HFFc6 (cell line): ENCODE results near the gene MYEOV. TPM values are rescaled to one million over a fixed set of nuclear protein-coding genes. Genes with fewer than 3 reads are reported as not detected.

Experiments used
- DNase-seq: peaks from one replicate; pipeline ENCODE4 v3.0.0-alpha.2; 2018
- H3K27ac Mint-ChIP-seq: 2 replicates; pipeline ENCODE4 v1.8.0; 2020; ENCODE audit warnings: mild to moderate bottlenecking, mixed read lengths
- H3K27me3 Mint-ChIP-seq: 2 replicates; pipeline ENCODE4 v1.8.0; 2021; ENCODE audit warnings: mild to moderate bottlenecking, moderate library complexity, mixed read lengths; ENCODE audit not compliant: insufficient read depth
- H3K36me3 Mint-ChIP-seq: 2 replicates; pipeline ENCODE4 v1.8.0; 2021; ENCODE audit warnings: low read depth, mixed read lengths
- H3K4me1 Mint-ChIP-seq: 2 replicates; pipeline ENCODE4 v1.8.0; 2020; ENCODE audit warnings: low read depth, mixed read lengths
- H3K4me3 Mint-ChIP-seq: 2 replicates; pipeline ENCODE4 v1.8.0; 2020; ENCODE audit warnings: mild to moderate bottlenecking, moderate library complexity, mixed read lengths
- H3K9me3 Mint-ChIP-seq: 2 replicates; pipeline ENCODE4 v1.8.0; 2020; ENCODE audit warnings: mild to moderate bottlenecking, mixed read lengths
- total RNA-seq, 6 experiments: library from RNA; stranded (reverse); fragmentation: NEBNext Ultra II Directional; extraction: Animal tissue kit (Norgen Biotek cat#: 25700); gene quantifications; 2 replicates in 1 of 6; 3 replicates in 5 of 6; pipeline ENCODE4 v1.2.3, GENCODE V29; 2021
- TF ChIP-seq, protein P1 (sequence below): fragments of 200-600 bp; sonication (generic); IDR thresholded peaks from 2 replicates; pipeline ENCODE4 v1.5.0; 2021; ENCODE audit warnings: antibody characterized with exemption, mild to moderate bottlenecking

The MYEOV gene
- total RNA-seq, 6 experiments from 2014 or later: 55.5 to 93.3 (median 79.9) TPM

DNA sequence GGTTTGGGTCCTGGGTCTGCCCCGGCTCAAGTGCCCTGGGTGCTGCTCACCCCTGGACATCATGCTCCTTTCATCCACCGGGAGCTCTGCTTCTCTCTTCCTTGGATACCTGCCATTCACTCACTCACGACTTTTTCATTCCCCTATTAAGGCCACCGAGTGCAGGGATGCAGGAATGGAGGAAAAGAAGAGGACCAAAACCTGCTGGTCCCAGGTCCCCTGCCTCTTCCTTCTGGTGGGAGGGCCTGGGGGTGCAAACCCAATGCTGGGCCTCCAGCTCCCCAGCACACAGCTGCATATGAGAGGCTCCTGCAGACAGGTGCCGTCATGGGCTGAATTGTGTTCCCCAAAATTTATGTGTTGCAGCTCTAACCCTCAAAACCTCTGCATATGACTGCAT is 36.8 kb upstream of the MYEOV start:
- no peak for DNase-seq
- H3K9me3 Mint-ChIP-seq: peaks cover 41% of the 10 kb centered on the region
- H3K36me3 Mint-ChIP-seq: peaks cover 37% of the 10 kb centered on the region
- peaks cover 43% of the 10 kb centered on the region for H3K27me3 Mint-ChIP-seq
- H3K27ac Mint-ChIP-seq: no peak overlapping the region
- H3K4me1 Mint-ChIP-seq: peaks cover 5% of the 10 kb centered on the region; the same call in 1 of the 2 replicates
- TF ChIP-seq, protein P1, sequence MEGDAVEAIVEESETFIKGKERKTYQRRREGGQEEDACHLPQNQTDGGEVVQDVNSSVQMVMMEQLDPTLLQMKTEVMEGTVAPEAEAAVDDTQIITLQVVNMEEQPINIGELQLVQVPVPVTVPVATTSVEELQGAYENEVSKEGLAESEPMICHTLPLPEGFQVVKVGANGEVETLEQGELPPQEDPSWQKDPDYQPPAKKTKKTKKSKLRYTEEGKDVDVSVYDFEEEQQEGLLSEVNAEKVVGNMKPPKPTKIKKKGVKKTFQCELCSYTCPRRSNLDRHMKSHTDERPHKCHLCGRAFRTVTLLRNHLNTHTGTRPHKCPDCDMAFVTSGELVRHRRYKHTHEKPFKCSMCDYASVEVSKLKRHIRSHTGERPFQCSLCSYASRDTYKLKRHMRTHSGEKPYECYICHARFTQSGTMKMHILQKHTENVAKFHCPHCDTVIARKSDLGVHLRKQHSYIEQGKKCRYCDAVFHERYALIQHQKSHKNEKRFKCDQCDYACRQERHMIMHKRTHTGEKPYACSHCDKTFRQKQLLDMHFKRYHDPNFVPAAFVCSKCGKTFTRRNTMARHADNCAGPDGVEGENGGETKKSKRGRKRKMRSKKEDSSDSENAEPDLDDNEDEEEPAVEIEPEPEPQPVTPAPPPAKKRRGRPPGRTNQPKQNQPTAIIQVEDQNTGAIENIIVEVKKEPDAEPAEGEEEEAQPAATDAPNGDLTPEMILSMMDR: no peak
- no peak overlapping the region for H3K4me3 Mint-ChIP-seq

DNA sequence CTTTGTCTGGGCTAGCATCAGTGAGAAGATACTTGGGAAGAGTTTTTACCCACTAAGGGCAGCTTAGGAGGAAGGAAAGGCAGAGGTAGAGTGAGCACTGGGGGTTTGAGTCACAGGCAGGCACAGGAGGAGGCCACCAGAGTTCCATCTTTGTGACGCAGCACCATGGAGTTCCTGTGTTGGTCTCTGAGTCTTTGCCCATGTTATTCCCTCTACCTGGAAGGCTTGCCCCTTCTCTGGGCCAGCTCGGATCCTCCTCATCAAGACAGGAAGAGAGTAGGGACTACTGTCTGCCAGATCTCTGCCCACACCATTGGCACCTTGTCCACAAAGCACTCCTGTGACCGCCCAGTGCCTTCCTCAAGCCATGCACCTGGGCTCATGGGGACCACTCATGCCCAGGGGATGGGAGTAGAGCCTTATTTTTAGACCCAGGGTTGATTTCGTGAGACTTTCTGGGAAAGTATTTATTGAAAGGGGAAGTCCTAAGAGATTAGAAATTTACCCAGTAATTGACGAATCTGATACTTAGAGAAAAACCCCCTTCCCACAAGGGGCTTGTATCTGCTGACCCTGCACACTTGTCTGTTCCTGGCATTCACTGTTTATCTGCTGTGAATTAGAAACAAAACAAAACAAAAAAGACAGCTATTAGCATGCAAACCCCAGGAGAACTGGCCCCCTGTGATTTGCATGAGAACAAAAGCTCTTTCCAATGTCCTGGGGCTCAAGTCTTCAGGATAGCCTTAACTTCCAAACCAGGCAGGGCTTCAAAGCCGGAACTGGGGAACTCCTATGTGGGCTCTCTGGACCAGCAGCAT is 35.9 kb upstream of the MYEOV start:
- DNase-seq: no peak
- Mint-ChIP-seq H3K9me3 (peaks cover 37% of the 10 kb centered on the region), H3K27ac (no peak overlapping the region), H3K27me3 (peaks cover 45% of the 10 kb centered on the region), H3K4me1 (no peaks in the 10 kb centered on the region), H3K36me3 (peaks cover 36% of the 10 kb centered on the region), H3K4me3 (no peak overlapping the region)
- TF ChIP-seq, protein P1: no peak

DNA sequence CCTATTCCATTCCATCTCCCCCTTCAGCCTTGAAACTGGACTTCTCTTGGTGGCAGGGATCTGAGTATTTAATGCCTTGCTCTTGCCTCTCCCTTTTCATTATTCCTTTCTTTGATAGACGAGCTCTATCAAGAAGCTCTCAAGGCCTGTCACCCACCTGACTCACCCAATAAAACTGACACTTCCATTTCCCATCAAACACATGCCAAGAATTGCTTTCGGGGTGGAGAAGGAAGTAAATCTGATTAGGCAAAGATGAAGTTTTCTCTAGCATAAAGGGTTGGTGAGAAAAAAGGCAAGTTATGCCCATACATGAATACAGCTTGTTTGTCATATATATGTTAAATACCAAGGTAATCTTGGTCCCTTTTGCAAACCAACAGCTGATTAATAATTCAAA is 34.9 kb upstream of the MYEOV start:
- Mint-ChIP-seq H3K9me3 (peaks cover 30% of the 10 kb centered on the region), H3K27me3 (peaks cover 45% of the 10 kb centered on the region), H3K4me3 (no peak overlapping the region), H3K4me1 (no peaks in the 10 kb centered on the region), H3K27ac (no peak overlapping the region), H3K36me3 (peaks cover 32% of the 10 kb centered on the region)
- no peak for DNase-seq
- TF ChIP-seq, protein P1: no peak

DNA sequence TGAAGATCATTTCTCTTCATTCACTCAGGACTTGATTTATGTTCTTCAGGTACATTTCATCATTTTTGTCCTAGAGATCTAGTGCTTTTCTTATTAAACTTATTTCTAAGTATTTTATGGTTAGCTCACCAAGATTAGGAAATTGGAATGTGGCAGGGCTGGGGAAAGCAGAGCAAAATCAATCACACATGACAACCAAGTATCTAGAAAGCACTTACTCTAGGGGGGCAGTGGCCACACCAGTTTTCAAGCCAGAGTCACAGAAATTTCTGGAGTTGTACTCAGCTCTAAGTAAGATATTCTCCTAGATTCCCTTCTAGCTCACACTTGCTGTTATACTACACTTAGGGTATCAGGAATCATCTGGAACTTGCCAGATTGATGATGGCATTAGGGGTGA is 33.3 kb upstream of the MYEOV start:
- Mint-ChIP-seq H3K4me3 (no peak overlapping the region), H3K36me3 (peaks cover 20% of the 10 kb centered on the region), H3K27ac (no peak overlapping the region), H3K9me3 (peaks cover 15% of the 10 kb centered on the region), H3K27me3 (peaks cover 43% of the 10 kb centered on the region), H3K4me1 (no peaks in the 10 kb centered on the region)
- no peak for DNase-seq
- TF ChIP-seq, protein P1: no peak

DNA sequence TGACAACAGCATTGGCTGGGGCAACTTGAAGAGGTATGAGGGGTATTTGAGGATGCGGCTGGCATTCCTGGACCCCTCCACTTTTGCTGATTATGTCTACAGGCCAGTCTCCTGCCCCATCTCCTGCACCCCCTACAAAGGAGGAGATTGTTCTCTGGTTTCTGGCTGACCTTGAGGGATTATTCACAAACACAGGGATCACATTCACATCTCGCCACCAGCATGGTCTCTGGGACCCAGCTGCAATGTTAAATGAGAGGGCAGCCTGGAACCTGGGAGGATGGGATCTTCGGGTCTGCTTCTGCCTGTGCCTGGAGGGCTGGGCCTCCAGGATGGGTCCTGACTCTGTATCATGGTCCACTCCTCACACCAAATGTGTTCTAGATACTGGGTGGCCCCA is 32.8 kb upstream of the MYEOV start:
- no peak for DNase-seq
- Mint-ChIP-seq H3K27ac (no peak overlapping the region), H3K4me1 (no peaks in the 10 kb centered on the region), H3K9me3 (peaks cover 10% of the 10 kb centered on the region), H3K4me3 (no peak overlapping the region), H3K36me3 (peaks cover 15% of the 10 kb centered on the region), H3K27me3 (peaks cover 43% of the 10 kb centered on the region)
- TF ChIP-seq, protein P1: no peak
